GM18909 (cell line): Measurements from ENCODE around the gene PF4V1.

Experiments used
- ATAC-seq: cut with Tn5 transposase; IDR thresholded peaks from one replicate; pipeline ENCODE4 v1.9.1; 2021; ENCODE audit warnings: mild to moderate bottlenecking; ENCODE audit not compliant: unreplicated experiment, poor library complexity

The PF4V1 gene

DNA sequence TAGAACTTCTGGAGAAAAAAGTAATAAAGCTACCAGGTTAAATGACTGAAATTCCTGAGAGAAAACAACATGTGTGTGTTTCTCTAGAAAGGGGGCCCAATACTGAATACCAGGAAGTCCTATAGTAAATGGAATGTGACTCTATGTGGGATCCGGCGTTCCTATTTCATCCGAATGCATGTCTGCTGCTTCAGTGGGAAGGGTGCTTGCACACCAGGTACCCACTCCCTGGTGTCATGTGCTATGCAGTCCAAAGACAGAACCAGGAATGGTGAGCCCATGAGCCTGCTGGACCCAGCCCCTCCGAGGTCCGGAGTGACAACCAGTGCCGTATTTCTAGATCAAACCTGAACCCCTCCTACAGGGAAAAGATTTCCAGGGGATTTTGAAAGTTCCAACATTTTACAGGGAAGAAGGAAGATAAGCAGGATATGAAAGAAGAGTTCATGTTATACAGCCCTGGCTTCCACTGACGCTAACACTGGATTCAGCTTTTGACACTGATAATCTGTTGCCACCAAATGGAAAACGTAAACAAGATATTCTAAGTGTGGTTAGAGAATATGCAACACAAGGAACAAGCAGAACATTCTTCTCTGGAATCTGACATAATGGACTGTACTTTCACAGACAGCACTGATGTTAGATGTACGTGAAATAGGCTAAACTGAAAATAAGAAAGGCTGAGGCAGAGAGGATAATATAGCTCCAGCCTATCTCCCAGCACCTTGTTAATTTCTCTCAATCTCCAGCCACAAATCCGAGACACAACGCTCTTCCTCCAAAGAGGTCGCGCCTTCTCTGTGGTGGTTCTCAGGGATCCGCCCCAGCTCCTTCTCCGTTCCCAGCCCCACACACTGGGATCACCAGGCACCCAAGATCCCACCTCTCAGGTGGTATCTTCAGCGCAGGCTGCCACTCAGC, 15.4 kb downstream of the PF4V1 start:
- no peak for ATAC-seq

DNA sequence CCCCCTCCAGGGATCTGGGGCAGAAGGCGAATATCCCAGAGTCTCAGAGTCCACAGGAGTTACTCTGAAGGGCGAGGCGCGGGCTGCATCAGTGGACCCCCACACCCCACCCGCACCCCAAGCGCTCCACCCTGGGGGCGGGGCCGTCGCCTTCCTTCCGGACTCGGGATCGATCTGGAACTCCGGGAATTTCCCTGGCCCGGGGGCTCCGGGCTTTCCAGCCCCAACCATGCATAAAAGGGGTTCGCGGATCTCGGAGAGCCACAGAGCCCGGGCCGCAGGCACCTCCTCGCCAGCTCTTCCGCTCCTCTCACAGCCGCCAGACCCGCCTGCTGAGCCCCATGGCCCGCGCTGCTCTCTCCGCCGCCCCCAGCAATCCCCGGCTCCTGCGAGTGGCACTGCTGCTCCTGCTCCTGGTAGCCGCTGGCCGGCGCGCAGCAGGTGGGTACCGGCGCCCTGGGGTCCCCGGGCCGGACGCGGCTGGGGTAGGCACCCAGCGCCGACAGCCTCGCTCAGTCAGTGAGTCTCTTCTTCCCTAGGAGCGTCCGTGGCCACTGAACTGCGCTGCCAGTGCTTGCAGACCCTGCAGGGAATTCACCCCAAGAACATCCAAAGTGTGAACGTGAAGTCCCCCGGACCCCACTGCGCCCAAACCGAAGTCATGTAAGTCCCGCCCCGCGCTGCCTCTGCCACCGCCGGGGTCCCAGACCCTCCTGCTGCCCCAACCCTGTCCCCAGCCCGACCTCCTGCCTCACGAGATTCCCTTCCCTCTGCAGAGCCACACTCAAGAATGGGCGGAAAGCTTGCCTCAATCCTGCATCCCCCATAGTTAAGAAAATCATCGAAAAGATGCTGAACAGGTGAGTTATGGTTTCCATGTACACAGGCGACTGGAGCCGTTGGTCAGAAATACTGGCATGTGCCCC, 16.3 kb downstream of the PF4V1 start, which contains the start of gene CXCL1:
Gene CXCL1, plus strand, starts transcription at position 264 of the 926 bp plus-strand sequence. Its CDS starts 78 bp downstream, at position 342.
- ATAC-seq = no peak

DNA sequence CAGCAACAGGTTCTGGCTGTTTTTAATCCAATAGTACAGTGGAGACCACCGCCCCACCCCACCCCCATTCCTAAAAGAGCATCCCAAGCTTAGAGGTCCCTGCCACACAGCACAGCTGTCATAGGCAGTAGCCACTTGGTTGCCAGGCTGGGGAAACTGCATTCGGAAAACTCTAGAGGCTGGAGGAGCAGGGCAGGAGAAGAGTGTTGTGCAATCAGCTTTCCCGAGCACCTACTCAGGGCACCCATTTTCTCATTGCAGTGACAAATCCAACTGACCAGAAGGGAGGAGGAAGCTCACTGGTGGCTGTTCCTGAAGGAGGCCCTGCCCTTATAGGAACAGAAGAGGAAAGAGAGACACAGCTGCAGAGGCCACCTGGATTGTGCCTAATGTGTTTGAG, 17.2 kb downstream of the PF4V1 start:
- ATAC-seq = no peak

DNA sequence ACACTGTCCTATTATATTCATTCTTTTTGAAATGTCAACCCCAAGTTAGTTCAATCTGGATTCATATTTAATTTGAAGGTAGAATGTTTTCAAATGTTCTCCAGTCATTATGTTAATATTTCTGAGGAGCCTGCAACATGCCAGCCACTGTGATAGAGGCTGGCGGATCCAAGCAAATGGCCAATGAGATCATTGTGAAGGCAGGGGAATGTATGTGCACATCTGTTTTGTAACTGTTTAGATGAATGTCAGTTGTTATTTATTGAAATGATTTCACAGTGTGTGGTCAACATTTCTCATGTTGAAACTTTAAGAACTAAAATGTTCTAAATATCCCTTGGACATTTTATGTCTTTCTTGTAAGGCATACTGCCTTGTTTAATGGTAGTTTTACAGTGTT, 17.7 kb downstream of the PF4V1 start:
- no peak for ATAC-seq

DNA sequence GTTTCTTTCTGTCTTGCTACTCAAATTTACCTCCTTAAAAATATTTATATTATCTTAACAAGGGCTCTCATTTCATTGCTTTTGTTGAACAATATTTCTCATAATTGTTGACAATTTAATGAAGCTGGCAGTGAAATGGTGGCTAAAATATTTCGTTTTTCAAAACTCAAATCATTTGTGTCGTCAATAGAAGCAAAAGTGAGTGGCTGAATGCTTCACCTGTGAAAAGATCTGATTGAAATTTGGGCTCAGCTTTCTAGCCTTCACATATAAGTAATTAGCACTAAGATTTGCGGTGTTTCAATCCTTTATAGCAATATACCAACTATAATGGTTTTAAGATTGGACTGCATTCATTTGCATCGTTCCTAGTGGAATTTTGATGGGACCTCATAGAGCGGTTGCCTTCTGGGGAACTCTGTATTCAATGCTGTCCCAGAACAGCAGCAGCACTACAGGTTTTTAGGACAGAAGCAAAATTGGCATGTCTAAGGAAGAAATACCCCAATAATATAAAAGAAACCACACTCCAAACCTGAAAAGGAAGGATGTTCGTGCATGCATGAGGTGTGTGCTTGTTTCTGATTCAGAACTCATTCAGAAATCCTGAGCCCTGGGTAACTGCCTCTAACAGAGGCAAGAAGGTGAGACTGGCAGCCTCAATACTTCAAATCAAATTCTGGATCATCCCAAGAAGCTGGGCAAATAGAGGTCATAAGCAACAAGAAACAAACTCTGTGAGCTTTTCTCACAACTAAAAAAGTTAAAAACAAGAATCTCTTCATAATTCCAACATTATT, 18.6 kb downstream of the PF4V1 start:
- ATAC-seq = no peak

DNA sequence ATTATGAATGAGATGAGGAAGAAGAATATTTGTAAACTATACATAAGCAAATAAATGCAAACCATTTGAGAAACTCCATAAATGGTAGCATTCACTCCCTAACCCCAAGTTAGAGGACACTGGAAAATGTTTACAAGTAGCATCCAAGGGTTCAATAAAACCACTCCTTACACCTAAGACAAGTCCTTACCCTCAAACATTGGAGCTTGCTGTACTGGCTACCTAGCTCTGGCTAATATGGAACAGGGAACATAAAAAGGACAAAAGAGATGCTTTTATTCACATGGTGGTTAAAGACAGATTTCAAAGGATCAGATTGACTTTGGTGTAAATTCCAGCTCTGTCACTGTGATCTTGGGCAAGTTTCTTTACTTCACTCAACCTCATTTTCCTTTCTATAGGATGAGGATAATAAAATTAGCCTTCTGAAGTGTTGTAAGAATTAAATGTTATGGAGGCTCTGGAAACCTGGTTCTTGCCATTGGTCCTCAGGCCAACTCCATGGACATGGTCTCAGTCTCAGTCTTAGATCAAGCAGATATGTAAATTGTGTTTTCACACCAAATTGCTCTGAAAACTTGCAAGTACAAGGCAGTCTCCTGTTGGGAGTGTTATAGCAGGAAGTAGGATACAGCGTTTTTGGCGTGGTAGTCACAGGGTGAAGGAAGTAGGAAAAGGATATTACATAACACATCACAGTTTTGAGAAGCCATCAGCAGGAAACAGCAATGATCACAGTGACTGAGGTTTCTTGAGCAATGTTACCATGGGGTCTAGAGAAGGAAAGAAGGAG, 19.4 kb downstream of the PF4V1 start:
- no peak for ATAC-seq

DNA sequence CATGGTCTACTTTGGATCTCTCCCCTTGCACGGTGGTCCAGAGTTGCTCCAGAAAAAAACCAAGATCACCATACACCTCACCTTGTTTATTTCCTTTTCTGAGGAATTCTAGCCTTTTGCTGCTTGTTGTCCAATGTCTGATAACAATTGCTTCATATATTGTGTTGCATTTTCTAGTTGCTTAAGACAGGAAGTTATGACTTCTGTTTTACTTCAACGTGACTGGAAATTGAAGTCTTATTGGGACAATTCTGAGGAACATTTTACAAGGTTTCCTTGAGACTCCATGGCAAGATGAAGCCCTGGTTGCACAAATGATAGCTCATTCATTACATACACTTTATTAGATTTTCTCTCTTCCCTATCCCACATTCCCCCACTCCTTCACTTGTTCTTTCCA, 21.3 kb downstream of the PF4V1 start:
- no peak for ATAC-seq

DNA sequence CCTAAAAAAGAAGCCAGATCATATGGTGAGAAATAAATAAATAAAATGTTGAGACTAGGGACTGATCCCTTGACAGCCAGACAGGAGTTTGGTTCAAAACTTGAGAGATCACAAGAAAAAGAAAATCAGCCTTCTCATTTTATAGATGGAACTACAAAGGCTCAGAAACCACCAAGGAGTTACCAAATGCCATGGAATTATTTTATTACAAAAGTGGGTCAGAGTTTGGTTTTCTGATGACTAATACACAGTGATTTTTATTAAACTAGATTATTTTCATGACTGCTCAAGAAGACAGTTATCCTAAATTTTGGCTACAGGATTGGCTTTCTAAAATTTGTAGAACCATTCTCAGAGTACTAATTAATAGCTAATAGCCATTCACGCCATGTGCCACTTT, 22.3 kb downstream of the PF4V1 start:
- ATAC-seq = no peak

DNA sequence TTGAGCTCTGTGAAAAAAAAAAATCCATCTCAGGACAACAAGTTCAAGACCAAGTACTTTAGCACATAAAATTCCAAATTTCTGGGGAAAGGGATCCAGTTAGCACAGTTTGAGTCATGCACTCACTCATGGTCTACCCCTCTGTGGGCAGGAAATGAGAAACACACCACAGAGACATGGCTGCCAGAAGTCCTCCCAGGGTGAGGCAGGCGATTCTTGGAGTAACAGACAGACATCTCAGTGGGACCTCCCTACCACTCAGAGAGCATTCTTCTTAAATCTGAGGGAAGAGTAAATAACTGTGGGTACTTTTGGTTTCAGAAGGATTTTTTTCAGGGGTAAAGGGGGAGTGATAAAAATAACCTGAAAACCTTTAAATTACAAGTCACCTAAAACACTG, 30.2 kb downstream of the PF4V1 start:
- ATAC-seq = no peak

DNA sequence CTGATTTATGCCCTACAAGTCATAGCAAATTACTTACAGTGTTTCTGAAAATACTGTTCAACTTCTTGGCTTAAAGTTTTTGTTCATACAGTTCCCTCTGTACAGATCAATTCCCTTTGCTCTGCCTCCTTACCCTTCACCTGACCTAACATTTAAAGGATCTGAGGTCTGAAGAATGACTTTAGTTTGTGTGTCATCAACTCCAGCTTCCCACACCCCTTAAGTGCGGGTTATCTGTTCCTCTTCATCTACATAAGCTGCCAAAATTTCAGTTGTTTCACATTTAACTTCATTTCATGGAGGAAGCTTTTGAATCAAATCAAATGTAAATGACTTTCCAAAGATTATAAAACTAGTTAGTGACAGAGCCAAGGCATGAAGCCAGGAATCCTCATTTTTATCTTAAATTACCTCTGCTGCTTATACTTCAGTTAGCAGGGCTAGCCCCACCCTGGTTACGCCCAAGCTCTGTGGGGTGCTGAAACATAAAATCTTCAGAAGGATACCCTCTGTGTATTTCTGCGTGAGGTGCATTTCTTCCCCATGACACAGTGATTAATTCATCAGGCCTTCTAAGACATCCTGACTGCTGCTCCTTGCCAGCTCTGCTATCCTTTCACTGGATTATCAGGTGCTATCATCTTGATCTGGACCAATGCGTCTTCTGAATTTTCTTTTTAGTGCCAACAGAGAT, 32.6 kb downstream of the PF4V1 start:
- no peak for ATAC-seq

DNA sequence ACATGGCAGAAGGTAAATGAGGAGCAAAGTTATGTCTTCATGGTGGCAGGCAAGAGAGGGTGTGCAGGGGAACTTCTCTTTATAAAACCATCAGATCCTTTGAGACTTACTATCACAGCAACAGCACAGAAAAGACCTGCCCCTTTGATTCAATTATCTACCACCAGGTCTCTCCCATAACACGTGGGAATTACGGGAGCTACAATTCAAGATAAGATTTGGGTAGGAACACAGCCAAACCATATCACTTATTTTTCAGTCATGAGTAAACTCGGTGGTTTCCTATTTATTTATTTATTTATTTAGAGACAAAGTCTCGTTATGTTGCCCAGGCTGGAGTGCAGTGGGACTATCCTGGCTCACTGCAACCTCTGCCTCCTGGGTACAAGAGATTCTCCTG, 38.2 kb downstream of the PF4V1 start:
- ATAC-seq = no peak

DNA sequence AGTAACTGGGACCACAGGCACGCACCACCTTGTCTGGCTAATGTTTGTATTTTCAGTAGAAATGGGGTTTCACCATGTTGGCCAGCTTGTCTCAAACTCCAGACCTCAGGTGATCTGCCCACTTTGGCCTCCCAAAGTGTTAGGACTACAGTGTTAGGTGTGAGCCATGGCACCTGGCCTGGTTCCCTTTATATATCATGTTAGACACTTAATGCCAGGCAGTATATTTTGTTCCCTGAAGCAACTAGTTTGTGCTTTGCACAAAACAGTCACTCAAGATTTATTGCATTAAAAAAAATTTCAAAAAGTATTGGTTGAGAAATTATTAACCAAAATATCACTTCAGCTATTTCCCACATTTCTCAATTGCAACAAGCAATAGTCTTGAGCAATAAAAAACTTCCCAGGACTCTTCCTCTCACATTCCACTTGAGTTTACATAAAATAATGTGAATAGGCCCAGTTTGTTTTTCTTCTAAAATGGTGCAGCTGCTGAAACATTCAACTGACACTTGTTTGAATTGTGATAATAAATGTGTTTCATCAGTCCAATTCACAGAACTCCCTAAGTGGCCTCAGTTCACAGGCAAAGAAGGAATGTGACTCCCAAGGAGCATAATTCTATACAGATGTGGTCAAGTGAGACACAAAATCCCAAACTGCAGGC, 38.8 kb downstream of the PF4V1 start:
- no peak for ATAC-seq

DNA sequence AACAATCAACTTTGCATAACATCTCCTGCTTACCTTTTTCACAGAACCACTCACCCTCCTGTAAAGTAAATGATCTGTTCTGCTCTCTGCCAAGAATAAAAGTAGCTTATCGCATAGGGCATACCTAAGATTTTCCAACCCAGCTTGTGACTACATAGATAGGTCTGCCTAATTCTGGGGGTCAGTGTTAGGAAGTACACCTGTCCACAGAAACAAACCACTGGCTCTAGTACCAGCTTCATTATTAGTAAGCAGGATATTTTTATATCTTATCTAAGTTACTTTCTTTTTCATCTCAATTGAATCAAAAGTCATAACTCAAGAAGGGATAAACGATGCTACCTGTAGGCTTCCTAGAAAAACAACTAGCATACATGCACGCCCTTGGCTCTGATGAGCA, 39.9 kb downstream of the PF4V1 start:
- ATAC-seq = no peak

DNA sequence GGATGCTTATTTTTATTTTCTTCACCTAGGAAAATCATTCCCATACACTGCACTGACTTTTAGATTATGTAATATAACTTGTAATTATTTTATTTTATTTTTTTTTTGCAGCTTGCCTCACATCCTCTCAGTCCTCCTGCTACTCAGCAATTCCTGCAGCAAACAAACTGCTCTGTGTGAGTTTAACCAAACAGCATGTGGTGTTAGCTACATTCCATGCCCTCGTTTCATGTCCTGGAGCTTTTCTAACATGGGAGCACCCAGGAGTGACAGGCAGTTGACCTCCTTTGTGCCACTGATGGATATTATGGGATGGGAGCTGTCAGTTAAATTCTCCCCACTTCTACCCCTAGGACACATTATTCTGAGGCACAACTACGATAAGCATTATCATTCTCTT, 40.9 kb downstream of the PF4V1 start:
- no peak for ATAC-seq

DNA sequence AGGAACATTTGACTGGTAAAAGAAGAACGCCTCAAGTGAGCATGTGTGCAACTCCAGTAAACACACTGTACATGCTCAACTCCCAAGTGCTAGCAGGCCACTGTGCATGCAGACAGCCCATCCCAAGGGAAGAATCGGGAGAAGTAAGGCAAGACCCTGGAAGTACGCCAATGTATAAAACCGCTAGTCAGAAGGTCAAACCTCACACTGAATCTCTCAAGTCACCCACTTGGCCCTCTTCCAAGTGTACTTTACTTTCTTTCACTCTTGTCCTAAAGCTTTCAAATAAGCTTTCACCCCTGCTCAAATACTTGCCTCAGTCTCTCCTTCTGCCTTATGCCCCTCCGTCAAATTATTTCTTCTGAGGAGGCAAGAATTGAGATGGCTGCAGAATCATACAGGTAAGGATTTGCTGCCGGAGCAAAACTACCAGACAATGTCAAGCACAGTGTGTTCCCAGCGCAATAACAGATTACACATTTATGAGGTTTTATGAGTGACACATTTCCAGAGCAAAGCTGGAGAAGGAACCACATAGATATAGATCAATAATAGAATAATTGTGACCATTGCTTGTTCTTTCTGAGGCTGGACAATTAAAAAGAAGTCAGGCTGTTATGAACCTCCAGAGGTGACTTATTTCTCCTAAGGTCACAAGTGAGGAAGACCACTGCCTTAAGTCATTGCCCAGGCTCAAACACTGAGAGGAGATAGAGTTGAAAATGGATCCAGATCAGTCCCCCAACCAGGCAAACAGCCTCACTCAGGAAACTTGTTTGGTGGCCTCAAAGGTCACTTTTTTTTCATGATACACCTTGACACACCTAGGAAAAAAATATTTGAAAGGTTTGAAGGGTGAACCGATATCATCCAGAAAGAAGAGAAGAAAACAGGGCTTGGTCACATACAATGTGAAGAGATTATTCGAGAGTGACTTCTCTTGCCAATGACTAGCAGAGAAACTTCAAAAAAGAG, 42.4 kb downstream of the PF4V1 start:
- no peak for ATAC-seq

DNA sequence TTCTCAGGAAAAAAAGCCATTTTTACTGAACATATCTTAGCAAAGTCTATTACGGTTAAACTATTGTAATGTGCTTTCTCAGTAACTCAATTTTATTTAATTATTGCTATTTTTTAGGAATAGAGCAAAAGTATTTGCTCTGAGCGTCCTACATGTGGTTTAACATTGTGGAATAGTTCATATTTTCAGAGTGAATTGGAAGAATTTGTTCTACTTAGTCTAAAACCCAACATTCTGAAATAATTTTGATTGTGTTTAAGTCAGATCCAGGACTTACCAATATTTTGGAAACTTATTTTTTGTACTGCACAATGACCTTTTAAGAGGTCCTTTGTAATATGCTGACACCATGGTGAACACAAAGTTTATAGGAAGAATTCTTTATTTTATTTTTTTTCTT, 43.3 kb downstream of the PF4V1 start:
- ATAC-seq = no peak

DNA sequence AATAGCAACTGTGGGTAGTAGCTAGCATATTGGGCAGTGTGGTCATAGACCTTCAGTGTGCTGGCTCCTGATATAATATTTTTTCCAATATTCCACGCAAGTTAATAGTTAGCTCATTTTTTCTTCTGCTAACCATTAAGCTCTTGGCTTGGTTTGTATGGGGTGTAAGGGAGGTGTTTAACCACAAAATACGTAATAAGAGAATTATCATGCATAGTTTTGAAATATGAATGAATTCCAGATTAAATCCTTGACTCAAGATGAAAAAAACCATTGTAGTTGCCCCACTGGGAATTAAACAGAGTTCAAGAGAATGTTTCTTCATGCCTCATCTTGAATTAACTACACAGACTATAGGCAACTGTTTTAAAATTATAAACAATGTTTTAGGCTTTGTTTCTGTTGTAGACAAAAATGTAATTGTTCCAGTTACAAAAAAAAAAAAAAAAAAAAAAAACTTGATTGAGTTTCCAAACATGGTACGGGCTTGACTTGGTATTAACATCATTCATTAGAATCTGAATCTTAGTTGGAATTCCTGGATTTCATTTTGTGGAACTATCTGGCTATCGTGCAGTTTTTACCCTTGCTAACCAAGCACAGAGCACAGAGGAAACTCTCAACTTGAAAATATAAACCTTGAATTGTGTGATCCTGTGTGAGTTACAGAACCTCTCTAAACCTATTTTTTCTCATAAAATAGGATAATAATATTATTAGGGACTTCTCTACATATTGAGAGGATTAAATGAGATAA, 44.5 kb downstream of the PF4V1 start:
- no peak for ATAC-seq
